Parathyroid adenoma (tissue), 2 donors: ENCODE measurements around the gene STK26.
"Not testable (repeated sequence)": the region's sequence is repeated elsewhere in the genome, so short reads cannot be mapped to it uniquely, and the experiment has no call there.

ENCODE experiments used
- H2AFZ ChIP-seq: fragments of 300-600 bp; sonication (generic); one replicate; pipeline ENCODE4 v1.7.0; 2017; ENCODE audit warnings: antibody characterized with exemption, mild to moderate bottlenecking
- H3K27ac ChIP-seq: fragments of 300-600 bp; sonication (generic); one replicate; pipeline ENCODE4 v1.7.0; 2017
- H3K27me3 ChIP-seq: fragments of 300-600 bp; sonication (generic); one replicate; pipeline ENCODE4 v1.7.0; 2017; ENCODE audit warnings: low read length; ENCODE audit not compliant: control insufficient read depth, insufficient read depth
- H3K36me3 ChIP-seq: fragments of 300-600 bp; sonication (generic); one replicate; pipeline ENCODE4 v1.7.0; 2017; ENCODE audit warnings: low read length; ENCODE audit not compliant: control insufficient read depth, insufficient read depth
- H3K4me1 ChIP-seq: fragments of 300-600 bp; sonication (generic); one replicate; pipeline ENCODE4 v1.7.0; 2017; ENCODE audit warnings: control low read depth
- H3K4me2 ChIP-seq: fragments of 300-600 bp; sonication (generic); one replicate; pipeline ENCODE4 v1.7.0; 2017; ENCODE audit warnings: low read length
- H3K4me3 ChIP-seq: fragments of 300-600 bp; sonication (generic); one replicate; pipeline ENCODE4 v1.7.0; 2017; ENCODE audit warnings: low read depth, low read length
- H3K79me2 ChIP-seq: fragments of 300-600 bp; sonication (generic); one replicate; pipeline ENCODE4 v1.7.0; 2017; ENCODE audit warnings: control low read depth
- H3K9ac ChIP-seq: fragments of 300-600 bp; sonication (generic); one replicate; pipeline ENCODE4 v1.7.0; 2017; ENCODE audit warnings: mild to moderate bottlenecking
- H3K9me3 ChIP-seq: fragments of 300-600 bp; sonication (generic); one replicate; pipeline ENCODE4 v1.7.0; 2017; ENCODE audit warnings: low read length; ENCODE audit not compliant: control insufficient read depth
- TF ChIP-seq, protein P1 (sequence below): fragments of 300-600 bp; sonication (generic); IDR thresholded peaks from one replicate; pipeline ENCODE4 v1.7.0; 2017; ENCODE audit warnings: antibody characterized with exemption, mild to moderate bottlenecking
- donor health status: primary hyperparathyroidism.

STK26 gene

DNA sequence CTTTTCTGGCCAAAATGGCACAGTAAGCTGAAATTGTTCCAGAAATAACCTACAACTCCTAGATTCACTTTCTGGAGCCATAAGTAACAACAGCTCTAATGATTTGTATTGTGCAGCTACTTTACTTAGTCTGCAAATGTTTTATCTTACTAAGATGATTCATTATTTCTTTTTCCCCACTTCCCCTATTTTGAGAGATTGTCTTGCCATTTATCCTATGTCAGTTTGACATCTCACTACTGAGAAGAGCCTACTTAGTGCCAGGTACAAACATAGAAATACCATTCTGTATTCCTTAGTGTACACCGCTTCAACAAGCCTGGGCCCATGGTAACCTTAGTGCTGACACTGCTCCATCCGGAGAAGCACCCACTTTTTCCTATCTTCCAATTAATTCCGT lies 13.8 kb upstream of the STK26 start:
- Histone ChIP-seq H3K4me2 (no peak overlapping the region), H3K27me3 (no peaks in the 10 kb centered on the region), H3K27ac (no peak overlapping the region), H3K9me3 (no peaks in the 10 kb centered on the region), H2AFZ (no peak overlapping the region), H3K36me3 (no peaks in the 10 kb centered on the region), H3K4me1 (no peaks in the 10 kb centered on the region), H3K9ac (no peak overlapping the region), H3K79me2 (no peaks in the 10 kb centered on the region), H3K4me3 (no peak overlapping the region)
- TF ChIP-seq, protein P1, sequence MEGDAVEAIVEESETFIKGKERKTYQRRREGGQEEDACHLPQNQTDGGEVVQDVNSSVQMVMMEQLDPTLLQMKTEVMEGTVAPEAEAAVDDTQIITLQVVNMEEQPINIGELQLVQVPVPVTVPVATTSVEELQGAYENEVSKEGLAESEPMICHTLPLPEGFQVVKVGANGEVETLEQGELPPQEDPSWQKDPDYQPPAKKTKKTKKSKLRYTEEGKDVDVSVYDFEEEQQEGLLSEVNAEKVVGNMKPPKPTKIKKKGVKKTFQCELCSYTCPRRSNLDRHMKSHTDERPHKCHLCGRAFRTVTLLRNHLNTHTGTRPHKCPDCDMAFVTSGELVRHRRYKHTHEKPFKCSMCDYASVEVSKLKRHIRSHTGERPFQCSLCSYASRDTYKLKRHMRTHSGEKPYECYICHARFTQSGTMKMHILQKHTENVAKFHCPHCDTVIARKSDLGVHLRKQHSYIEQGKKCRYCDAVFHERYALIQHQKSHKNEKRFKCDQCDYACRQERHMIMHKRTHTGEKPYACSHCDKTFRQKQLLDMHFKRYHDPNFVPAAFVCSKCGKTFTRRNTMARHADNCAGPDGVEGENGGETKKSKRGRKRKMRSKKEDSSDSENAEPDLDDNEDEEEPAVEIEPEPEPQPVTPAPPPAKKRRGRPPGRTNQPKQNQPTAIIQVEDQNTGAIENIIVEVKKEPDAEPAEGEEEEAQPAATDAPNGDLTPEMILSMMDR, result no peak

DNA sequence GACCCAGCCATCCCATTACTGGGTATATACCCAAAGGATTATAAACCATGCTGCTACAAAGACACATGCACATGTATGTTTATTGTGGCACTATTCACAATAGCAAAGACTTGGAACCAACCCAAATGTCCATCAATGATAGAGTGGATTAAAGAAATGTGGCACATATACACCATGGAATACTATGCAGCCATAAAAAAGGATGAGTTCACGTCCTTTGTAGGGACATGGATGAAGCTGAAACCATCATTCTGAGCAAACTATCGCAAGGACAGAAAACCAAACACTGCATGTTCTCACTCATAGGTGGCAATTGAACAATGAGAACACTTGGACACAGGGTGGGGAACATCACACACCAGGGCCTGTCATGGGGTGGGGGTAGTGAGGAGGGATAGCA lies 12.9 kb upstream of the STK26 start:
- H3K36me3 ChIP-seq, H2AFZ ChIP-seq, H3K4me2 ChIP-seq, H3K9ac ChIP-seq, H3K4me1 ChIP-seq, H3K27me3 ChIP-seq, H3K9me3 ChIP-seq, H3K79me2 ChIP-seq, H3K4me3 ChIP-seq, H3K27ac ChIP-seq: not testable (repeated sequence)

DNA sequence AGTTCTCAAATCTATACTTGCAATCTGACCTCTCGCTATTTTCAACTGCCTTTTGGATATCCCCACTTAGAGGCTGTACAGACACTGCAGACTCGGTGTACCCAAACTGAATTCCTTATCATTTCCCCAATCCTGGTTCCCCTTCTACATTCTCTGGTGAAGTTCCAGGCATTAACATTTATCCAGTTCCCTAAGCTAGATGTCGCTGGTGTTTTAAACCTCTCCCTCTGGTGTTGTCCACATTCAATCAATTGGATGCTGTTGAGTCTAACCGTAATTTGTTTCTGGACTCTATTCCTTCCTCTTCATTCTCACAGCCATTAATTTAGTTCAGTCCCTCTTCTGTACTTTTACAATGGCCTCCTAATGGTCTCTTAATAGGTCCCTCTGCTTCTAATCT lies 7.2 kb upstream of the STK26 start:
- TF ChIP-seq, protein P1, result no peak
- no peaks in the 10 kb centered on the region for H3K27me3 ChIP-seq
- H3K27ac ChIP-seq, result no peak overlapping the region

DNA sequence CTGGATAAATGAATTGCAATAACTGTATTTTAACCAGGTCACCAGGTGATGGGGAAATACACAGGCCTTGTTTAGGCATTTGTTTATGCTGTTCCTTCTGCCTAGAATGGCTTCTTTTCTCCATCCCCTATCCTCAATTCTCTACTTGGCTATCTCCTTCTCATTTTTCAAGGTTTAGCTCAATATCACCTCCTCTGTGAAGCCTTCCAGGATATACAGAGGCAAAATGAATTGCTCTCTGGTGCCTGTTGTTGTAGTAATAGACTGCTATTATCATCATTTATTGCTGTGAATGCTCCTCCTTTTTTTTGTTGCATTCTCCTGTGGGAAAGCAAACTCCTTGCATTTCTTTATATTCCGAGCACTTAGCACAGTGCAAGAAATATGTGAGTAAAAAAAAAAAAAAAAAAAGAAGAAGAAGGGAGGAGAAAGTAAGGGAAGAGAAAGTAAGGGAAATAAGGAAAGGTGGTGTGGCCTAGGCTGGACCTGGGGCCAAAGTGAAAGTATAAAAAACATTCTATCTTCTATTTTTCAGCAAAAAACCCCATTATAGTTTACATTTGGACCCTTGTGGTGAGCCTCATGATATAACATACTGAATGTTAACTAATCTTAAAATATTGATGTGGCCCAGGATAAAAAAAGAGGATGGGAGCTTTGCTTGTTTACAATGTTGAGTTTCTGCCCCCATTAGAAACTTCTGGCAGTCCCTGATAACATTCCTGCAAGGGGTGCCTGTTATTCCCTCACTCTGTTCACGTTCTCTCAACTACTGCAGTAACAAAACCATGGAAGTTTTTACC lies 6.3 kb upstream of the STK26 start:
- Histone ChIP-seq H3K27ac (no peak overlapping the region), H3K36me3 (no peaks in the 10 kb centered on the region), H3K27me3 (no peaks in the 10 kb centered on the region), H3K9ac (no peak overlapping the region), H3K79me2 (no peaks in the 10 kb centered on the region), H3K4me1 (no peaks in the 10 kb centered on the region), H2AFZ (no peak overlapping the region), H3K9me3 (no peaks in the 10 kb centered on the region), H3K4me3 (no peak overlapping the region), H3K4me2 (no peak overlapping the region)
- TF ChIP-seq, protein P1, result no peak

More for the DNA sequence above, 7.2 kb upstream of the STK26 start:
- H3K4me1 ChIP-seq, result no peaks in the 10 kb centered on the region
- H3K4me2 ChIP-seq, result no peak overlapping the region
- H3K36me3 ChIP-seq, result no peaks in the 10 kb centered on the region
- no peak overlapping the region for H3K9ac ChIP-seq
- H3K4me3 ChIP-seq, result no peak overlapping the region
- H2AFZ ChIP-seq, result no peak overlapping the region
- H3K9me3 ChIP-seq, result no peaks in the 10 kb centered on the region
- no peaks in the 10 kb centered on the region for H3K79me2 ChIP-seq

DNA sequence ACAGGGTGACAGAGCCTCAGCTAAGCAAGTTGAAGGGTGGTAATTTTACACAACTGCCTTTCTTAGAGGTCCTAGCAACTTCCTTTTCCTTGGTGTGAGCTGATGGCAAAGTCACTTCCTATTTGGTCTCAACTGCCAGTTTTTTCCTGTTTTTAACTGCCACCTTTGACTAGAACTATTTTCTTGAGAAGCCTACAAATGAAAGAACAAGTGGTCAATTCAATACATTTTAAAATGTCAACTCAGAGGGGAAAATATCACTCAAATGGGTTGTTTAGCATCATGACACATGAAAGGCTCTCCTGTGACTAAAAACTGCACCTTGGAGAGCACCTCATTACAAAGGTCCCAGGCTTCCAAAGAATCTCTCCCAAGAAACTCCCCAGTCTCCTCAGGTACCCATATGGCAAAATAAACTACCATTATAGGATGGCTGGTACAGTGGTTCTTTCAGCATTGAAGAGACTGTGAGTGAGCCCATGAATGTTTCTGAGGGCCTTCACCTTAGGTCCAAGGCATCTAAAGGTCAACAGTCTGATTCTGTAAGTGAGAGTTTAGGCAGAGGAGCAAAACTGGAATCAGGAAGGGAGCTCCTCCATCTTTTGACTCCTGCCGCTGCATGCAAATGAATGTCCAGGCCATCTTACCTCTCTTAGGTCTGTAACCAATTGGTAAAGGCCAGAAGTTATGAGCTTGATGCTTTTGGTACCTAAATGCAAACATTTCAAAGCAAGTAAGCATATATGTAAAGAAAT lies 5.5 kb upstream of the STK26 start:
- Histone ChIP-seq H3K9ac (no peak overlapping the region), H3K36me3 (no peaks in the 10 kb centered on the region), H3K9me3 (no peaks in the 10 kb centered on the region), H3K27me3 (no peaks in the 10 kb centered on the region), H3K4me3 (no peak overlapping the region), H3K27ac (no peak overlapping the region), H3K4me1 (no peaks in the 10 kb centered on the region), H2AFZ (no peak overlapping the region), H3K4me2 (no peak overlapping the region), H3K79me2 (no peaks in the 10 kb centered on the region)
- TF ChIP-seq, protein P1, result no peak
